ENCODE data around the gene C8B.

C8B gene

DNA sequence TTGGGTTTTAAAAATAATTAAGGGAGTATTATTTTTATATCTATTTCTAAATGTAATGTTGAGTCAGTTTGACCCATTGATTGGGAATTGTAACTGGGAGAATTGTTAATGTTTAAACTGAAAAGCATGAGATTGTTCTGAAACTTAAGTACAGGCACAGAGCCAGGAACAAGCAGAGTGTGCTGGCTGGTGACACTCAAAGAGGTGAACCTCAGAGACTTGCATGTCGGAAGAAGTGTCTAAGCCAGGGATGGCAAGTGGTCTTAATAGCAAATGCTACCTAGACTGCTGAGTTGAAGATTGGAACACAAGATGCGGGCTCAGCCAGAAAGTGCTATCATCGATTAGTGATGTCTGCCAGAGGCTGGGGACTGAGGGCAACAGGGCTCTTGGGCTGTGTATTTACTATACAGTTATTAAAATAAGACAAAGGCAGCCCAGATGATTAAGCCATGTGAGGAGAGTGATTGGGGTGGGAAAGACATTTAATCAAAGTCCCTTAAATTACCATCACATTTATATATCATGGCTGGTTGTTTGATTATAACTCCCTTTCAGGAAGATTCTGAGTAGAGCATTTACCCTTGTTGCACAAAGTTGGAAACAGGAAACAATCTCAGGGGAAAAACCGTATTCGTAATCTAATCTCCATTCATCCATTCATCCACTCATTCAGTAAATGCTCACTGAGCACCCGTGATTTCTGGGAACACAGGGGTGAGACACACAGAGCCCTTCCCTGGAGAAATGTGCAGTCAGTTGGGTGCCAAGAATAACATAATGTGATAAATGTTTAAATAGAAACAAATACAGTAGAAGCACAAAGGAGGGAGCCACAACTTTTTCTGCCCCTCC is 68.4 kb downstream of the C8B start:
- DNase-seq (ENCODE audit: low read depth) = no peak

GRCh38 chr1:56894014-56894413 is 71.8 kb downstream of the C8B start:
- no peak for DNase-seq (ENCODE audit: low read depth)

DNA sequence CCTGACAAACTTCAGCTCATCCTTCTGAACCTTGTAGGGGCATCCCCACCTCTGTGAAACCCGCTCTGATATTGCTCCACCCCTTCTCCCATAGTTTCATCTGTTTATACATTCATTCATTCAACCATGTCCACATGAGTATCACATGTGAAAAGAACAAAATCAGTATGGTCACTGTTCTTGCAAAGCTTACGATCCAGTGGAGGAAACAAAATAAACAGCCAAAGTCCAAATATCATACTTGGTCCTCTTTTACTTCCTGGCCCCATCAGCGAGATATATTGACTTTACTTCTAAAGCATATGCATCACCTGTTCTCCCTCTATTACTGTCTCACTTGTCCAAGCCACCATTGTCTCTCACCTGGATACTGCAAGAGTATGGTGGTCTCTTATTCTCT is 75.6 kb downstream of the C8B start:
- no peak for DNase-seq (ENCODE audit: low read depth)

- no peak for DNase-seq (ENCODE audit: low read depth)
Observed at GRCh38 chr1:56881417-56881816, 84.4 kb downstream of the C8B start.

DNA sequence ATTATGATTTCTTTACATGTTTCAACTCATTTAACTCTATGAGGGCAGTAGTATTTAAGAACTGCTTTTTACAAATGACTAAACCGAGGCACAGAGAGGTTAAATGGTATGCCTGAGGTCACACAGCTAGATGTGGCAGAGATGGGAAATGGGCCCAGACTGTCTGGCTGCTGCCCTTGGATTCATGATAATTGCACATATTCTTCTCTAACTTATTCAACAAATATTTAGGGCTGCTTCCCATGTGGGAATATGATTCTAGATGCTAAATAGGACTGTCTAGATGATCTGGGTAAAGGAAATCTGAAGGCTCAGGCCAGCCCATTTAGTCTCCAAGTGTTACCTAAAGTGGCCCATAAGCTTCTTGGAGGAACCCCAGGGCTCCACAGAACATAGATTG is 85.0 kb downstream of the C8B start:
- no peak for DNase-seq (ENCODE audit: low read depth)
